GM21576 (cell line): ENCODE measurements around the gene RYR3.

ENCODE experiments used
- ATAC-seq: cut with Tn5 transposase; IDR thresholded peaks from one replicate; pipeline ENCODE4 v1.9.1; 2021; ENCODE audit warnings: mild to moderate bottlenecking, moderate library complexity; ENCODE audit not compliant: unreplicated experiment

The RYR3 gene

DNA sequence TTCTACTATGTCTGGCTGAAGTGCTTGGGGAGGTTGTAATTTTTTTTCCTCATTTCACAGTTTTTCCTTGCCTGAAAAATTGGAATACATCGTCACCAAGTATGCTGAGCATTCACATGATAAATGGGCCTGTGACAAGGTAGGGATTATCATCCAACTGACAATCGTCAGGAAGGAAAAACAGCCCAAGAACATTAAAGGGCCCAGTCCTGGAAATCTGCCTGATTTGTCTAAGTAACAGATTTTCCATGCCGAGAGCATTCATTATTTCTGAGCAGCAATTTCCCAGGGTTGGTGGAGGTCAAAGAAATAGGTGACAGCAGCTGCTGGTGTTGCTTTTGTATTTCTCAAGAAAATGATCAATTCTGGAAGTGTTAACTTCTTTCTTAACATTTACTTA lies 431.5 kb downstream of the RYR3 start:
- ATAC-seq = no peak

DNA sequence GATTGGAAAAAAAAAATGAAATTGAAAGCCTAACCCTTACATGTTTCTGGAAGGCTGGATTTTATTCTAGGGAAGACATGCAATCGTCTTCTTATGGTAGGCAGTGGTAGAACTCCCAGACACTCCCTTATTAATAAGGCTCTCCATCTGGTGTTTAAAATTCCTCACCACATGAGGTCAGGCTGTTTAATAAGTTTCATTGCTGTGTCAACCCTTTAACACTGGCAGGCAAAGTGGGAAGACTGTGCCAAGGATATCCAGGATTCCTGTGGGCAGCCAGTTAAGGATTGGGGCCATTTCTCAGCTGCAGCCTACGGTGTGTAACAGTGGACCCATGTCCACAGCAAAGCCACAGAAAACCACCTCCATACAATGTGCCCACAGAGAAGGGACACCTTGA lies 432.0 kb downstream of the RYR3 start:
- no peak for ATAC-seq

DNA sequence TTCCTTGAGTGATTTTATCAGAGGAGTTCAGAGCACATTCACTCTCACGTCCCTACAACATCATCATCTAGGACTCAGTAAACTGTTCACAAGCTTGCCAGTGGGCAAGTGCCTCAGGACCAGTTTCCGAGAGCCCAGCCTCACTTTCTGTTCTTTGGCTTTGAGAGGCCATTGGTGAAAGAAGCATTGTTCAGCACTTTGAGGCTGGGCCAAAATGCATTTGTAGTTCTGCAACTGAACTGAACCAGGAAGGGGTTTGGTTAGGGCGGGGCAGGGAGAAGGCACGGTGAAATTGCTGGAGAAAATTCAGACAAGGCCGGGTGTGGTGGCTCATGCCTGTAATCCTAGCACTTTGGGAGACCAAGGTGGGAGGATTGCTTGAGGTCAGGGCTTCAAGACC lies 435.4 kb downstream of the RYR3 start:
- no peak for ATAC-seq

DNA sequence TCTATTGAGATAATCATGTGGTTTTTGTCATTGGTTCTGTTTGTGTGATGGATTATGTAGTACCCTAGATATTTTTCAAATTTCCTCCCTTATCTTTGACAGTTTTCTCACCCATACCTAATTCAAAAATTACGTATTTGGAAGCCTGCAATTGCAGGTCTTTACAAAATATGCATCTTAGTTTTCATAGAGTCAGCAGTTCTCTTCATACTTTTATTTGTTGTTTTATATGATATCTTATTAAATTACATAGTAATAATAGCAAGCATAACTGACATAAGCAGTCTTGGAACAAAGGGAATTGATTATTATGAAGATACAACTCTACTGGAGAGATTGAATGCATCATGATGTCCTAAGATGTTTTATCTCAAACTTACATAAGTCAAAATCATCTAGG lies 442.2 kb downstream of the RYR3 start:
- ATAC-seq = no peak

DNA sequence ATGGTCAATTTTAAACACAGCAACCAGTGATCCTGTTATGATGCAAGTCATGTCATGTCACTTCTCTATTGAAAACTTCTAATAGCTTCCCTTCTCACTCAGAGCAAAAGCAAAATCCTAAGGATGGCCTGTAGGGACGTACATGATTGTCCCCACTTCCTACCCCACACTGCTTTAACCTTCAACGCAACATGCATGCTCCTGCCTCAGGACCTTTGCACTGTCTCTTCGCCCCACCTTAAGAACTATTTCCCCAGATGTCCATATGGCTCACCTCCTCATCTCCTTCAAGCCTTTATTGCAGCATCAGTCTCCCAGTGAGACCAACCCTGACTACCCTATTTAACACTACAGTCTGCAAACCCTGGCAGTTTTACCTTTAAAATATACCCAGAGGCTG lies 443.5 kb downstream of the RYR3 start:
- ATAC-seq = no peak

DNA sequence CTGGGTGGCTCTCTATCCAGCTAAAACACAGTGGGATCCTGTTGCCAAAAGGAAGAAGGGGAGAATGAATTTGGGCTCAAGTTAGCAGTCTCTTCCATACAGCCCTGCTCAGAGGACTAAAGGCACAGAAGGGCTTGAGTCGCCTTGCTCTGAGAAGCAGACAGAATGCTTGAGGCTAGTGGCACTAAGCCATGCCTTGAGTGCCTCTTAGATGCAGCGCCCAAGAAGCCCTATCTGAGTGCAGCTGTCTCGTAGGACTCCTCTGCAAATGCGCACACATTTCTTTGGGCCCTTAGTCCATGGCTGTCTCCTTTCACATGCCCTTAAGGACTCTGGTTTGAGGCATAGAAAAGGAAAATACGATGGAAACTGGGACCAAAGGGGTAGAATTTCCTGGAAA lies 446.2 kb downstream of the RYR3 start:
- no peak for ATAC-seq

DNA sequence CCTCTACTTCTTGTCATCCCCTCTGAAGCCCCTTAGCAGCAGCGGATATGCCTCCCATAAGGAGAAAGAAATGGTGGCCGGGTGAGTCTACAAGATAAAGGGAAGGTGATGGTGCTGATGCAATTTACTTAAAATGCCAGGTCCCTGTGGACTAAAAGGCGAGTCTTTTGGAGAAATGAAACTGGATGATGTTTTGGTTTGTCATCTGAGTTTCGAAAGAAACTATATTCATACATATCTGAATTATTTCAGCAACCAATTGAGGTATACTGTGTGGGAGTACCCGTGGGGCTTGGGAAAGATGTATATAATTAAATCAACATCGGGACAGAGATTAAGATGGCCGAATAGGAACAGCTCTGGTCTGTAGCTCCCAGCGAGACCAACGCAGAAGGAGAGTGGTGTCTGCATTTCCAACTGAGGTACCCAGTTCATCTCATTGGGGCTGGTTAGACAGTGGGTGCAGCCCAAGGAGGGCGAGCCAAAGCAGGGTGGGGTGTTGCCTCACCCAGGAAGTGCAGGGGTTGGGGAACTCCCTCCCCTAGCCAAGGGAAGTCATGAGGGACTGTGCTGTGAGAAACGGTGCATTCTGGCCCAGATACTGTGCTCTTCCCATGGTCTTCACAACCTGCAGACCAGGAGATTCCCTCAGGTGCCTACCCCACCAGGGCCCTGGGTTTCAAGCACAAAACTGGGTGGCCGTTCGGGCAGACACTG lies 446.9 kb downstream of the RYR3 start:
- no peak for ATAC-seq

DNA sequence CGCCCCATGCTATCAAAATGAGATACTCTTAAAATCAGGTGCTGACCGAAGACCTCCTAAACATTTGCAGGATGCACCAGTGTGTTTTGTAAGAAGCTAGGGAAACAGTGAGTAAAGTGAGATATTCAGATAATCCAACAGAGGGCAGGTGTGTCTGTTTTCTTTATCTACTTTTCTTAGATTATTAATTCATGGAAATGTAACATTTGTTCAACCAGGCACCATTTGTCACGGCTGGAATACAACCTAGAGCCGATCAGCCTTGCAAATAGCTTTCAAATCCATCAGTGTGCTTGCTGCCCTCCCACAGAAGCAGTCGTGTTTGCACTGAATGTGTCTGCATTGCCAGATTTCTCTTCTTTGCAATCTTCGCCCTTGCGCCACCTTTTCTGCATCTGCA lies 455.6 kb downstream of the RYR3 start:
- no peak for ATAC-seq

DNA sequence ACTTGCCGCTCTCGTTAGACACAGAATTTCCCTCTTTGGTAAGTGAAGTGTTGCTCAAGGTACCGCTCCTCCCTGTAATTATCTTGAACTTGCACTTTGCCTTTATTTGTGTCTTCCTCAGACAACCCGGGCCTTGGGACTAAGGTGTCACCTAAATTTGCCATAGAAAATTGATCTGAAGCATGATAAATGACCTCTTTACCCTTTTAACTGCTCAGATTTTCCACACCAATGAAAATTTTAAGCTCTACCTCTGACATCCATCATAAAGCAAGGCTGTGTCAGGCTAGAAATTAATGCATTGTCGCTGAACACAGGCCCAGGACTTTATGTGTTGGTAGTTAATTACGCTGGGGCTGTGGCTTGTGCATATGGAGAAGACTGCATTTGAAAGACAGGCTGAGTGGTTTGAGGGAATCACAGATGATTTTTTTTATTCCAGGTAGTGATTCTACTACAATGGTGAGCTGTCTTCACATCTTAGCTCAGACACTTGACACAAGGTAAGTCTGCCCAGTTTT lies 458.0 kb downstream of the RYR3 start:
- ATAC-seq = no peak

DNA sequence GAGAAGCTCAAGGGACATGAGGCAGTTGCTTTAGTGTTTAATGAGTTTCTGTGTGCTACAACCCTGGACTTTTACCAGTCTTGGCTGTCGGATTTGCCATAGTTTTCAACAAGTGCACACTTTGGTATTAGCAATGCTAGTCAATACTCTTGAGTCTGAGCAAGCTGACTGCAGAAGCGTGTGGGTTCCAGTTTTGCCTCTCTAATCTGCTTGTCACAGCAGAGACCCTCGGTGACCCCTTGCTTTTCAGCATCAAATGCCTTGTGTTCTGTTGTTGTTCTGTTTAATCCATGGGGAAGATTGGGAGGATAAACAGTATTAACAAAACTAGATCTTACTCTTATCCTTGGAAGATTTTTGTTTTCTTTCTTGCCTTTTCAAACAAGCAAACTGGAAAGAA lies 463.2 kb downstream of the RYR3 start:
- no peak for ATAC-seq

DNA sequence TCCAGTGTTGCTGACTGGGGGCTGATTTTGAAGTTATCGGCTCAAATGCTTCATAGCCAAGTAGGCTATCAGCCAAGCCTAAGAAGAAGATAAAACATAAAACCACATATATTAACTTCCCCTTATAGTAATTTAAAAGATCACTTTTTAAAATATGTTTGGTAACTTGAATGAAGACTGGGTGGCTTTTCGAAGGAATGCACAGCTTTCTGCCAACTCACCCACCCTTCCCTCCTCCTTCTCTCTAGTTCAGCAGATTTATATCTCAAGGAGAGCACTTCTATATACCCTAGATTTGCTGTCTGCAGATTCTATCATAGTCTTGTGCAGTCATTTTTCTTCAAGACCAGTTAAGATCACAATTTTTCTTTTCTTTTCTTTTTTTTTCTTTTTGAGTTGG lies 468.1 kb downstream of the RYR3 start:
- ATAC-seq = no peak

DNA sequence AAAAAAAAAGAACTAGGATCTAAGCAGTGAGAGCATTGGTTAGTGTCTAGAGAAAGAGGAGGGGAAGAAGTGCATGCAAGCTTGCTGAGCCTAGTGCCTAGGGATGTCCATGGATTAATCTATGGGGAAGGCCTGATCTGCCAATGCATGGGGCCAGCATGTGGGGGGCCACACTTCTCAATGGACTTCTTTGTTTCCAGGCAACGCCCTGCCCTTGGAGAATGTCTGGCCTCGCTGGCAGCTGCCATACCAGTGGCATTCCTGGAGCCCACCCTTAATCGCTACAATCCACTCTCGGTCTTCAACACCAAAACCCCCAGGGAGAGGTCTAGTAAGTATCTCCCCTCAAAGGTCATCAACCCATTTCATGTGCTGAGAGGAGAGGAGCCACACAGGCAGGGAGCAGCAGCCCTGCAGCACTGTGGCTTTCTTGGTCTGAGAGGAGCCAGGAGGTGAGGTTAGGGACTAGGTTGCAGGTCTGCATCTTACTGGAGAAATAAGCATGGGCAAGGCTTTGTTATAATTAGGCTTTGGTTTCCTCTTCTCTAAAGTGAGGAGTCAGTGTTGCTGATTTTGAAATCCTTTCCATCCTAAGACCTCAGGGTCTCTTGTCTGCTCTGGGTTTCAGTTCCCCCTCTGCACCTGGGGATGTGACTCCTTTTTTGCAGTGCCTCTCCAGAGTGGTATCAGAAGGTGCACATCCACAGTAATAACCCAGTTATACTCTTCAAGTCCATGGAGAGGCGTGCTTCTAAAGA lies 469.4 kb downstream of the RYR3 start:
- no peak for ATAC-seq

DNA sequence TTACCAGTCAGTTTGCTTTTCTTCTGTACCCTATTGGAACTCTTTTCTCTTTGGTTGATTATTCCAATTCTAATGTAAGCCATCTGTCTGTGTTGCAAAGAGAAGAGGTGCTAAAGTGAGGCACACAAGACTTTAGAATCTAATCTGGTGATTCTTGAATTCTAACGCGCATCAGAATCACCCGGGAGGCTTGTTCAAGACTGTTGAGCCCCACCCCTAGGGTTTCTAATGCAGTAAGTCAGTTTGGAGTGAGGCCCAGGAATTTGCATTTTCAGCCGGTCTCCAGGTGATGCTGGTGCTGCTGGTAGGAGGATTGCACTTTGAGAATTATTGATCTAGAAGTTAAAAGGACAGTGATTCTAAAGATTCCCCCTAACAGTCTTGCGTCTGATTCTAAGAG lies 472.2 kb downstream of the RYR3 start:
- ATAC-seq = no peak

DNA sequence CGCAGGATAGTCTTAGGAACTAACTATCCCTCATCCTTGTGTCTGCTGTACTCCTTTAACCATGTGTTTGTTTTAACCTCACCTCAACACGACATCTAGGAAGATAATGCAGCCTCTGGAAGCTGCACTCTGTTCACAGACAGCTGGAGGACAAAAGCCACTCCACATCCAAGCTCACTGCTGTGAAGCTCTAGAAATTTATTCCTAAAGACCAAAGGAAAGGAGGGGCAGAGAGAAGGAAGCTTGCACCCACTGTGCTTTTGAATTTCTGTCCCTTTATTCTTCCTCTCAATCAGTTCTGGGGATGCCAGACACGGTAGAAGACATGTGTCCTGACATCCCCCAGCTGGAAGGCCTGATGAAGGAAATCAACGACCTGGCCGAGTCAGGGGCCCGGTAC lies 474.6 kb downstream of the RYR3 start:
- ATAC-seq = no peak

DNA sequence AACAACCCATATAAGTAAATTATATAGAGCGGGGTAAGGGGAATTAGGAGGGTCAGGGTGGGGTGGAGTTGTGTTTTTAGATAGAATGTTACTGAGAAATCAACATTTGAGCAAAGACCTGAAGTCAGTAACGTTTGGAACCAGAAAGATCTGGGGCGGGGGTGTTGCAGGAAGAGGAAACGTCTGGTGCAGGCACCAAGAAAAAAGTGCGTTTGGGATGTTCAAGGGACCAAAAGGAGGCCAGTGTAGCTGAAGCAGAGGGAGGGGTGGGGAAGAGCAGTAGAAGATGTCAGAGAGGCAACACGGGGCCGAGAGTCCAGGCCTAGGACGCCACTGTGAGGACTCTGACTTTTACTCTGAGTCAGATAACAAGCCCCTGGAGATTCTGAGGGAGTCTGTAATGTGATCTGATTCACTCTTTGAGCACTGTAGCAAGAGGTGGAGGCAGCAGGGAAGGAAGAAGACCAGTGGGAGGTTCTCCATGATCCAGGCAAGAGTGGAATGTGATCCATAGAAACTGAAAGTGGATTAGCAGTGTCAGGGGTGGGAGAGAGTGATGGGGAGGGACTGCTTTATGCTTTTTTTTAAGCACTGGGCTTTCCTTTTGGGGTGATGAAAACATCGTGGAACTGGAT lies 478.3 kb downstream of the RYR3 start:
- no peak for ATAC-seq

DNA sequence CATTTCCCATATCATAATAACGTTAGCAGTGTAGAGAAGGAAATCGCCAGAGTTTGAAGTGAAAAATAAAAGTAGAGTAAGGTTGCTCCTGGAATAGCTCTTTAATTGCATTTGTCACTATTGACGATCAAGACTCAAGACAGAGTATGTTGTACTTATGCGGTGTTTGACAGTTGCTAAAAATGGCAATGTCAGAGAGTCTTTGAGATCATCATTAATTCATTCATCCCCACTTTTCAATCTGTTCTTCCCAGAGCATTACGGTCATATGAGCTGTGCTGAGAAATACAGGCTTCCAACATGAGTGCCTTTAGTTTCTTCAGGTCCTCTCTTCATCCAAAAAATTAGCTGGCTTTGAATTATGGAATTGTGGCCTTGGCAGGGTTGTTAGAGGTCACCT lies 483.7 kb downstream of the RYR3 start:
- no peak for ATAC-seq

DNA sequence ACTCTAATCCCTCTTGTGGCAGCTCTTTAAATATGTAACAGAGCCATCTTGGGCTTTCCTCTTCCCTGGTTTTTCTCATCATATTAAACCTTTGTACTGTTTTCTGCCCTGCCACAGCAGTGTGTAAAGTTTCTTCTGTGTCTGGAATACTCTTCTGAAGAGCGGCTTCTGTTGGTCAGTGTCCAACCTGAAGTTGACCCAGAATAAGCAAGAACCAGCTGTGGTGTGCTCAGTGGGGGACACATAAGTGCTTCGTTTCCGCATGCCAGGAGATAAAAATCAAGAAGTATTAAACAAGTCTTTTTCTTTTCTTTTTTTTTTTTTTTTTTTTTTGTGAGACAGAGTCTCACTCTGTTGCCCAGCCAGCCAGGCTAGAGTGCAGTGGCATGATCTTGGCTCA lies 484.3 kb downstream of the RYR3 start:
- no peak for ATAC-seq

DNA sequence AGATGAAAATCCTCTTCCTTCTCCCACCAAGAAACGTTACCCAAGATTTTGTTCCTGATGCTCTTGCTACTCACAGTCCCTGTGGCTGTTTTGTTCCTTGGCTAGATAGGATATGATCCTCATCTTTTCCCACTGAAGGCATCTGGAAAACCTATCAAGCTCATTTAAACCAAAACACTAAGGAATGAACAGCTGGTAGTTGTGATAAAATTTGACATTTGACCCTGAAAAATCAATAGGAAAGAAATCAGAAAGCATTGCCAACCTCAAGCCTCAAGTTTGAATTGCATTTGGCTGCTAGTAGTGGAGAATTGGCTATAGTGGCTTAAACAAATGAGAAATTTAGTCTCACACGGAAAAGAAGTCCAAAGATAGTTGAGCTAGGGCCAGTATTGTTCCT lies 486.9 kb downstream of the RYR3 start:
- ATAC-seq = no peak

DNA sequence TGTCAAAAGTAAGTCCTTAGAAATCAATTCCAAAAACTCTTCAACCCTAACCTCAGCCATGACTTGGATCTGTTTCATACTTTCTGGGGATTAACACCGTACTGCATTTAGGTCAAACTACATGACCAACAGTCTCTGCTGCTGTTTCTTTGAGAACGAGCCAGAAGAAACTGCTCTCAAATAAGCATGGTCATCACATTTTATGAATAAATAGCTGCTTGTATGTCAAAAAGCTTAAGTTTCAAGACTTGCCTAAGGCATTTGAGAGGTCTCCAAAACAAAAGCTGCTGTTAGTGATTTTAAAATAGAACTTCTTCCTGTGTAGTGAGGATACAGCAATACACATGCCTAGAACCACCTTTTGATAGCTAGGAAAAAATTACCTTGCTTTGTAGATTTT lies 491.2 kb downstream of the RYR3 start:
- no peak for ATAC-seq

DNA sequence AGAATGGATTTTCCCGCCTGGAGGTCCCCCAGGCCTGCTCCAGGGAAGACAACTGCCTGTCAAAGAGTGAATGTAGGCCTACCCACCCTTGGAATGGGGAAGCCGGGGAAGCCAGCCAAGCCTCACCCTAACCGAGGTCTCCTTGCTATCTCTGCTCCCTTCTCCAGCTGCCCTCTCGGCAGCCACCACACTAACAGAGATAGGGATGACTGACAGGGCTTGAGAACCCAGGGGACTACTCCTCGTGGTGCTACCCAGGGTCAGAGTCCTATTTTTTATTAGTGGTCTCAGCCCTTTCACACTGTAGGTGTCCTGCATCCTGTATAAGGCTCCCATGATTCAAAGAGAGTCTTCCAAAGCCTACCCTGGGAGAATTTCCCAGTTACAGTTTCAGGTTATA lies 496.9 kb downstream of the RYR3 start:
- no peak for ATAC-seq

DNA sequence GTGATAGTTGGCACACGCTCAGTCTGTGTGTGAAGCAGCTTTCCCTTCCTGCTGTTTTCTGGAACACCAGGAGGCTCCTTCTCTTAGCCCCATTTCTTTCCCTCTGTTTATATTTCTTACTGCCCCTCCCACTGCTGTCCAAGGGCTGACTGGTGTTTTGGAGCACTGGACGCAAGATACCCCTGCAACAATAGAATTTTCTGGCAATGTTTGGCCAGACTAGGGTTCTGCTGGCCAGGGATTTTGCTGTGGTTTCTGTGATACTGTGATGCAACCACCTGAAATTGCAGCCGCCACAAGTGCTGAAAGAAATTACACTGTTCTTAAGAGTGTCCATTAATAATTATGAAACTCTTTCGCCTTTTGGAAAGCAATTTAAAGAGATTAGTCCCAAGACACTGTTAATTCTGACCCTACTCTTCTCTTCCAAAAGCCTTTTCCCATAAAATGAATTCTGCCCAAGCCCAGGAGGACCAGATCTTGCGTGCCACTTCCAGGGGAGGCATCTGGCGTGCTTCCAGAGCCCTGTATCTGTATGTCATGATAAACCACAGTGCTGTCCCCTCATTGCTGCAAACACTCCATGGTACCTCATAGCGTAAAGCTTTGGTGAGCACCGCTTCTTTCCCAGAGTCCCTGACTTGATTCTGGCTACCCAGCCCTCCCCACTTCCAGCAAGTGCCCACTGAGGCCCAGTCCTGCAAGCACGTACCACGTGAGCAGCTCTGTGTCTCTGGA lies 498.1 kb downstream of the RYR3 start:
- no peak for ATAC-seq
